Hepatic stellate cell (primary cell): ENCODE data around the gene ADCYAP1R1.

Source experiments
- DNase-seq: peaks from one replicate; pipeline ENCODE4 v3.0.0; 2011; ENCODE audit warnings: low spot score

The ADCYAP1R1 gene

GRCh38 chr7:31068006-31068675 lies 16.0 kb downstream of the ADCYAP1R1 start:
- no peak for DNase-seq

- no peak for DNase-seq
Observed at GRCh38 chr7:31069860-31070555, 17.9 kb downstream of the ADCYAP1R1 start.

GRCh38 chr7:31070991-31071644 lies 19.0 kb downstream of the ADCYAP1R1 start:
- no peak for DNase-seq

- no peak for DNase-seq
Observed at GRCh38 chr7:31071645-31072029, 19.5 kb downstream of the ADCYAP1R1 start.

- DNase-seq: no peak
Observed at GRCh38 chr7:31073326-31074119, 21.4 kb downstream of the ADCYAP1R1 start.

- DNase-seq: no peak
Observed at GRCh38 chr7:31074120-31074383, 21.9 kb downstream of the ADCYAP1R1 start.

- no peak for DNase-seq
Observed at GRCh38 chr7:31074403-31075085, 22.4 kb downstream of the ADCYAP1R1 start.

GRCh38 chr7:31075086-31075405 lies 22.9 kb downstream of the ADCYAP1R1 start:
- no peak for DNase-seq

- DNase-seq: no peak
Observed at GRCh38 chr7:31076051-31076450, 23.9 kb downstream of the ADCYAP1R1 start.

GRCh38 chr7:31076641-31077310 lies 24.7 kb downstream of the ADCYAP1R1 start:
- DNase-seq: no peak

GRCh38 chr7:31077484-31078362 lies 25.6 kb downstream of the ADCYAP1R1 start:
- DNase-seq: no peak

- DNase-seq: no peak
Observed at GRCh38 chr7:31078363-31078990, 26.4 kb downstream of the ADCYAP1R1 start.

- DNase-seq: no peak
Observed at GRCh38 chr7:31079126-31079823, 27.2 kb downstream of the ADCYAP1R1 start.

- DNase-seq: no peak
Observed at GRCh38 chr7:31079824-31080511, 27.9 kb downstream of the ADCYAP1R1 start.

GRCh38 chr7:31080763-31081162 lies 28.7 kb downstream of the ADCYAP1R1 start:
- no peak for DNase-seq

GRCh38 chr7:31082017-31082416 lies 29.9 kb downstream of the ADCYAP1R1 start:
- no peak for DNase-seq

GRCh38 chr7:31082447-31082846 lies 30.3 kb downstream of the ADCYAP1R1 start:
- DNase-seq: no peak

GRCh38 chr7:31083210-31083786 lies 31.2 kb downstream of the ADCYAP1R1 start:
- no peak for DNase-seq

GRCh38 chr7:31084226-31084625 lies 32.1 kb downstream of the ADCYAP1R1 start:
- DNase-seq: no peak
